Ishikawa (cell line): ENCODE data around the gene RAD51B.

Experiments used
- EGR1 ChIP-seq: IDR thresholded peaks from 2 replicates; pipeline ENCODE4 v1.6.1; 2012
- EP300 ChIP-seq: IDR thresholded peaks from 2 replicates; pipeline ENCODE4 v1.6.1; 2012; ENCODE audit warnings: borderline replicate concordance
- MAX ChIP-seq: IDR thresholded peaks from 2 replicates; pipeline ENCODE4 v1.6.1; 2012
- NFIC ChIP-seq: IDR thresholded peaks from 2 replicates; pipeline ENCODE4 v1.6.1; 2012
- RAD21 ChIP-seq: IDR thresholded peaks from 2 replicates; pipeline ENCODE4 v1.6.1; 2012; ENCODE audit warnings: low read depth

- TF ChIP-seq EGR1: no peak
- TF ChIP-seq EP300: no peak
- no peak for TF ChIP-seq NFIC
- no peak for TF ChIP-seq MAX
- no peak for TF ChIP-seq RAD21
These were observed 848.4 kb downstream of the RAD51B start for GRCh38 chr14:68668028-68668427.
